BE2C (cell line): ENCODE results near the gene ELOVL5.
"Not testable (repeated sequence)": the region's sequence is repeated elsewhere in the genome, so short reads cannot be mapped to it uniquely, and the experiment has no call there.

Source experiments
- DNase-seq: peaks from one replicate; pipeline ENCODE4 v3.0.0-alpha.2; 2020
- H3K27me3 ChIP-seq: fragments of 250-450 bp; sonication (Bioruptor Pico); 2 replicates; pipeline ENCODE4 v1.5.1; 2020; ENCODE audit warnings: mild to moderate bottlenecking
- H3K36me3 ChIP-seq: fragments of 250-450 bp; sonication (Bioruptor Pico); 2 replicates; pipeline ENCODE4 v1.5.1; 2020; ENCODE audit warnings: mild to moderate bottlenecking
- H3K4me1 ChIP-seq: fragments of 250-450 bp; sonication (Bioruptor Pico); 2 replicates; pipeline ENCODE4 v1.5.1; 2020
- H3K4me3 ChIP-seq: 2 replicates; pipeline ENCODE4 v1.5.1; 2011; ENCODE audit warnings: low read depth, low read length
- H3K9me3 ChIP-seq: fragments of 250-450 bp; sonication (Bioruptor Pico); 2 replicates; pipeline ENCODE4 v1.5.1; 2020
- CTCF ChIP-seq: IDR thresholded peaks from 2 replicates; pipeline ENCODE4 v1.5.1; 2012; ENCODE audit warnings: mild to moderate bottlenecking, low read depth, low read length

ELOVL5 gene

GRCh38 chr6:53309059-53309900 lies 39.5 kb downstream of the ELOVL5 start:
- no peak overlapping the region for H3K4me3 ChIP-seq
- DNase-seq = peak; percentile 32

GRCh38 chr6:53306819-53307347 lies 41.9 kb downstream of the ELOVL5 start:
- Histone ChIP-seq H3K27me3 (no peaks in the 10 kb centered on the region), H3K4me3 (no peak overlapping the region), H3K36me3 (no peaks in the 10 kb centered on the region), H3K9me3 (no peaks in the 10 kb centered on the region), H3K4me1 (peaks cover 3% of the 10 kb centered on the region; the same call in 1 of the 2 replicates)
- no peak for TF ChIP-seq CTCF
- DNase-seq = no peak

More at GRCh38 chr6:53309059-53309900, 39.5 kb downstream of the ELOVL5 start:
- no peak for TF ChIP-seq CTCF
- no peaks in the 10 kb centered on the region for H3K9me3 ChIP-seq
- no peaks in the 10 kb centered on the region for H3K36me3 ChIP-seq
- H3K27me3 ChIP-seq = no peaks in the 10 kb centered on the region
- peaks cover 6% of the 10 kb centered on the region; the same call in 1 of the 2 replicates for H3K4me1 ChIP-seq

GRCh38 chr6:53306217-53306616 lies 42.5 kb downstream of the ELOVL5 start:
- H3K27me3 ChIP-seq, H3K4me3 ChIP-seq, H3K9me3 ChIP-seq, H3K36me3 ChIP-seq, DNase-seq, H3K4me1 ChIP-seq: not testable (repeated sequence)

GRCh38 chr6:53305506-53306005 lies 43.2 kb downstream of the ELOVL5 start:
- not testable (repeated sequence) for H3K36me3 ChIP-seq, DNase-seq, H3K9me3 ChIP-seq, H3K4me1 ChIP-seq, H3K4me3 ChIP-seq, H3K27me3 ChIP-seq

GRCh38 chr6:53304953-53305352 lies 43.8 kb downstream of the ELOVL5 start:
- not testable (repeated sequence) for H3K9me3 ChIP-seq, H3K4me1 ChIP-seq, H3K27me3 ChIP-seq, DNase-seq, H3K36me3 ChIP-seq, H3K4me3 ChIP-seq

GRCh38 chr6:53302678-53303360 lies 45.9 kb downstream of the ELOVL5 start:
- Histone ChIP-seq H3K9me3 (no peaks in the 10 kb centered on the region), H3K4me3 (no peak overlapping the region), H3K4me1 (no peaks in the 10 kb centered on the region; the same call in 1 of the 2 replicates), H3K36me3 (no peaks in the 10 kb centered on the region), H3K27me3 (no peaks in the 10 kb centered on the region)
- no peak for DNase-seq
- TF ChIP-seq CTCF = no peak

- TF ChIP-seq CTCF = no peak
- Histone ChIP-seq H3K9me3 (no peaks in the 10 kb centered on the region), H3K4me3 (no peak overlapping the region), H3K4me1 (no peaks in the 10 kb centered on the region; the same call in 1 of the 2 replicates), H3K36me3 (no peaks in the 10 kb centered on the region), H3K27me3 (no peaks in the 10 kb centered on the region)
- DNase-seq = no peak
These were observed 46.8 kb downstream of the ELOVL5 start for GRCh38 chr6:53301801-53302537.
